MV-4-11 (cell line): ENCODE results near the gene PSG6.
"Not testable (repeated sequence)": the region's sequence is repeated elsewhere in the genome, so short reads cannot be mapped to it uniquely, and the experiment has no call there.

Experiments used
- DNase-seq: peaks from one replicate; lab custom pipeline; 2025; lab: John Stamatoyannopoulos, UW

Gene PSG6

DNA sequence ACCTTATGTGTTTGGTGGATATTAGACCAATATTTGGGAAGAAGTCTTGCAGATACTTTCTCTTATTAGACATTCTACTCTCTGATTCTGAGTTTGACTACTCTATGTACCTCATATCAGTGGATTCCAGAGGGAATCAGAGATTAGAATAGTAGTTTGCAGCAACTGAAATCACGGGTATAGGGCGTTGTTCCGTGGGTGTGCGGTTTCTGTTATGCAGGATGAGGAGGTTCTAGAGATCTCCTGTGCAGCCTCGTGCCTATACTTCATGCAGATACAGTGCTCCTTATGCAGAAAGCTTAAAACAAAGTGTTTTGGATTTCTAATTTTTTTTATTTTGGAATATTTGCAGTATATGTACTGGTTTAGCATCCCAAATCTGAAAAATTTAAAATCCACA, 6.0 kb downstream of the PSG6 start:
- DNase-seq, result not testable (repeated sequence)

DNA sequence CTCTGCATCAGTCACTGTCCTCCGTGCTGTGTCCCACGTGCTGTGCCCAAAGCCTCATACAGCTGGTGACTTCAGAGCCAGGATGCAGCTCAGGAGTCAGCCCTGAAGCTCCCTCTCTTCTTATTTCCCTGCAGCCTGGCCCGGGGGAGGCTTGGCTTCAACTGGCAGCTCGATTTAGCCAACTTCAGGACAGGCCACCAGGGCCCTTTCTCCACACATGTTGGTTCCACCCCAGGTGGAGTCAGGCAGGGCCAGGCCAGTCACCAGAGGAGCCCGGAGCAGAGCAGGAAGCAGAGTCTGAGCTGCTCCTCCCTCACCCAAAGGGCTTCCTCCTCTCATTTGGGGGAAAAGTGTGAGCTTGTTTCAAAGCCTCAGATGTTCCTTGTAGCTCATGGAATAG, 11.5 kb downstream of the PSG6 start:
- not testable (repeated sequence) for DNase-seq

DNA sequence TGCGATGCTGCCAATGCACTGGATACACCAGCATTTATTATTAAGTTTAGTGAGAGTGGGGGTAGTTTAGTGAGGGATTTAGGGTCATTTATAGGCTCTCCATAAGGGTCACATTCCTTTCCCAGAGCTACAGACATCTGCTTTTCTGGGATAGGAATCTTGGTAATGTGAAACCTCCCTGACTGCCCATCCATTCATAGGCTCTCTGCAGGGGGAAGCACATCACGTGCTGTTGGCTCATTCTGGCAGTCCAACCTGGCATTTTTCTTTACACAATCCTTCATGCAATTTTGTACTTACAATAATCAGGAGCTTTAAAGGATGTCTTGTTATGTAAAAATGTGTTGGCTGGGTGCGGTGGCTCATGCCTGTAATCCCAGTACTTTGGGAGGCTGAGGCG, 17.1 kb downstream of the PSG6 start:
- DNase-seq, result not testable (repeated sequence)

DNA sequence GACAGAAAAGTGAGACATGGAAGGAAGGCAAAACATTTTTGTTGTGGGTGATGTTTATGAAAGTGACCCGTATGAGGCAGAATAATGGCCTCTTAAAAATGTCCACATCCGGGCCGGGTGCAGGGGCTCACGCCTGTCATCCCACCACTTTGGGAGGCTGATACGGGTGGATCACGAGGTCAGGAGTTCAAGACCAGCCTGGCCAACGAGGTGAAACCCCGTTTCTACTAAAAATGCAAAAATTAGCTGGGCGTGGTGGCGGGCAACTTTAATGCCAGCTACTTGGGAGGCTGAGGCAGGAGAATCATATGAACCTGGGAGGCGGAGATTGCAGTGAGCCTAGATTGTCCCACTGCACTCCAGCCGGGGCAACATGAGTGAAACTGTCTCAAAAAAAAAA, 18.0 kb downstream of the PSG6 start:
- DNase-seq, result not testable (repeated sequence)

DNA sequence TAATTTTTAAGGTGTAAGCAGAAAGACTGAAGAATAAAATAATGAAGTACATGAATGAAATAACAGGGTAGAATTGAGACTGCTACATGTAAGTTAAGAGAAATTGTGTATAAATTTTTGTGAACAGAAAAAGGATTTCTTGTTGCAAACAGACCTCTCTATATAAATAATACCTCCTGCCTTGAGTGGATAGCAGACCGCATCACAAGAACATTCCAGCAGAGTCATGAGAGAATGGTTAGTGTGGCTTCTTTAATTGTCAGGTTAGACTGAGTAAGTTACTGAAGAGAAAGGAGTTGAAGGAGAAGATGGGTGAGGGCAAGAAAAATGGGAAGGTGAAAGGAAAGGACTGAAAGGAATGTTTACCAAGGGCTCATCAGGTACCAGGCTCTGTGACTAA, 18.6 kb downstream of the PSG6 start:
- DNase-seq, result not testable (repeated sequence)

DNA sequence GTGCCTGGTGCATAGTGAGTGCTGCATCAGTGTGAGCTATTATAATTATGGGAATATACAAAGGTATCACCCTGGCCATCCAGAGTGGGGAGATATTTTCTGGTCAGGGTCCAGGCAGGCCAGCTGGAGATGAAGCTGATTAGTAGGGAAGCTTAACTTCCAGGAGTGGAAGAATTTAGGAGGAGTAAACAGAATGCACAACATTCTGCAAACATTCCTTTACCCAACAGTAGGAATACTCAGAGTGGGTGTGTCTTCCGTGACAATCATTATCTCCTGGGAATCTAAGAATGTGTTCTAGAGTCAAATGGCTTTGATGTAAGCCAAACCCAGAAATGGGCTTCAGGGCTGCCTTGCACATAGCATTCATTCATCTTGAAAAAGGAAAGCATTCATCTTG, 19.0 kb downstream of the PSG6 start:
- DNase-seq, result not testable (repeated sequence)

DNA sequence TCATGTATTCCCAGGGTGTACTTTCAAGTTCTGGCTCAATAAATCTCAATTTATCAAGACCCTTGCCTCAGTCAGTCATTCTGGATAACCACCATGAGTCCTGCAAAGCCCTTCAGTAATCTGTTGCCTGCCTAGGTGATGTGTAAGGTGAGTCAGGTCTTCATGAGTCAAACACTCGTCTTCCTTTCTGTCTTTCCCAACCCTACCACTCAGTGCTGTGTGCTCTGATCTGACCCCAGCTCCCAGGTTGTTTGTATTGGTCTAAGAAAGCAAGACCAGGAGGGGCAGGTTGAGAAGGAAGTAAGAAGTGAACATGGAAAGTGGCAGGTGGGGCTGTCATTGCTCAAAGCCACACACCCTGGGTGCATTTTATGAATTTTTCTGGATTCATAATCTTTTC, 20.0 kb downstream of the PSG6 start:
- DNase-seq, result not testable (repeated sequence)

DNA sequence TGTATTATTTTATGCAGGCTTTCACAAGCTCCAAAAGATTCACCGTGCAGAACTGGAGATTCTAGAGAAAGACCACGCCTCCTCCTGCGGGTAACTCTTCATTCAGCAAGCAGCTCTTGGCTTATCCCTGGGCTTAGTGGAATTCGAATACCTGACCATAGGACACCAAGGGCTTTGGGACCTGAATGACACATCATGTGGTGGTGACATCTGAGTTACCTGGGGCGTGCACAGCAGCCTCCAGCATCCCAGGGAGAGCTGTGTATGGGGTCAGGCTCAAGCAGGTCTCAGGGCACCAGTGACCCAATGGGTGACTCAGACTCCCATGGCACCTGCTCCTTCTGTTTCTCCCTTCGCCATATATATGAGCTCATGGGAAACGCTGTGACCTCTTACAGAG, 27.2 kb downstream of the PSG6 start:
- not testable (repeated sequence) for DNase-seq

DNA sequence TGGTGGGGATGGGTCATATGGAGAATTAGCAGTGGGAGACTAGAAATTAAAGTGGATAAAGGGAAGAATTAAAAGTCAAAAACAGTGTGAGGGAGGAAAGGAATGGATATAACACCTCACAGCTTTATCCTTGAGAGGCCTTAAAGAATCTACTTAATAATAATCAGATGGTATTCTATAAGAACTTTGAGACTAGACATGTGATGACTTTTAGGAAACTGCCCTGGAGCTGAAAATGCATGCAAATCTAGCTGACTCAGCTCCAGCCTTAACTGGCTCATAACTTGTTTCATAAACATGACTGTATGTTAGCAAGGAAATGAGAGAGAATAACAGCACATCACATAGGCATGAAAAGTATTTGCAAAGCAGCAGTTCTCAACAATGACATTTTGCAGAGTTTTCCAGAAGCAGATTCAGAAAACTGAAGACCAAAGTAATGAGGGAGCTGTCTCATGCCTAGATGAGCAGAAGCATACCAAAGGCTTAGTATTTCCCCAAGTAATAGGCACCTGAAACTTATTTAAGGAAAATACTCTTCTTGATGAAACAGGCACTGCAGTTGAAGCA, 29.7 kb downstream of the PSG6 start:
- not testable (repeated sequence) for DNase-seq

DNA sequence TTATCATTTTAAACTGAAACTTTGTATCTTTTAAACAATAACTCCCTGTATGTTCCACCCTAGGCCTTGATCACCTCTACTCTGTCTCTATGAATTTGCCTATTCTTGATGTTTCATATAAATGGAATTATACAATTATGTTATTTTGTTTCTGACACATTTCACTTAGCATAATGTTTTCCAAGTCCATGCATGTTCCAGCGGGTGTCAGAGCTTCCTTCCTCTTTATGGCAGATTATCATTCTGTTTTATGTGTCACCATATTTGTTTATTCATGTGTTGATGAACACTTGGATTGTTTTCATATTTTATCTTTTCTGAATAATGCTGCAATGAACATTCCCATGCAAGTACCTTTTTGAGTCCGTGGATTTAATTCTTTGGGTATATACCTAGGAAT, 35.0 kb downstream of the PSG6 start:
- not testable (repeated sequence) for DNase-seq

DNA sequence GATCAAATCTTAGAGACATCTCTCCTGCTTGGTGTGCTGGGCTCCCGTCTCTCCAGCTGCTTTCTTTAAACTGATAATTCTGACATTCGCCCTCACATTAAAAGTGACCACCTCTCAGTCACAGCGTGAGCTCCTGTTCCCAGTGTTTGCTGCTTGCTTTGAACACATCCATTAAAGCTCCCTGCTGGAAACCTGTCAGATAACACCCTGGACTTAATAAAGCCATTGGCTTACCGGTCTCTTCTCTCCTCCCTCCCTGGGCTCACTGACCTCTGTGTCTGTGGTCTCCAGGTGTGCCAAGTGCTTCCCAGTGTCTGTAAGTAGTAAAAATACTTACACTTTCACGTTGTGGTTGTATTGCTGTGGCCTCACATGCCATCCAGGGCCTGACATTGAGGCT, 35.7 kb downstream of the PSG6 start:
- DNase-seq, result not testable (repeated sequence)

DNA sequence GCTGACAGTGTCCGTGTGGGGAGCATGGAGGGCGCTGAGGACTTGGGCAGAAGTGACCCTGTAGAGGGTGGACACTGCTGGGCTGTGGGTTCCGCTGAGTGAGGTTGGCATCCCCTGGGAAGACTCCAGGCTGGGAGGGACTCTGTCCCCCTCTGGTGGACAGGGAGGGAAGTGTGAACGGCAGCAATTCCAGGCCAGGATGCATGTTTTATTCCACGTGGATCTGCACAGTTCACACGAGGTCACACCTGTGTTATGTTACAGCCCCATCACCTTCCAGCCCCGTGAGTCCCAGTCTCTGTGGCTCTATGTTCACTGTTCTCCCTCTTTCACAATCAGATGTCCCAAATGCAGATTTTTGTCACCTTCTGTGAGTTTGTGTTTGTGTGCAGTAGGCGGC, 36.4 kb downstream of the PSG6 start:
- not testable (repeated sequence) for DNase-seq

DNA sequence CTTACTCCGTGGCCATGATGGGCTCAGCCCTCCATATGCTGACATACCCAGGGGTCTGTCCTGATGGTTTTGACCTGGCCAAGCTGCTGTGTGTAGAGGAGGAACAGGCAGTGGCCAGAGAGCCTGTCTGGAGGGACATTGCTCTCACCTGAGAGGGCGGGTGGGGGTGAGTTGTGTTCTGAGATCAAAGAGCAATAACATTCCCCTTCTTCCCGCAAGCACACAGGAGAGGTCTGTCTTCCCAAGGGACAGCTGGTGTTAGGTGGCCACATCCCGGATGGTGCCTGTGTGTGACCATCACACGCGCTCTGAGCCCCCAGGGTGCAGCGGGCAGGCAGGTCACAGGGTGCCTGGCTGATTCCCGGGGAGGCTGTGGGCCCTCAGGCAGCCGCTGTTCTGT, 37.1 kb downstream of the PSG6 start:
- DNase-seq, result not testable (repeated sequence)

DNA sequence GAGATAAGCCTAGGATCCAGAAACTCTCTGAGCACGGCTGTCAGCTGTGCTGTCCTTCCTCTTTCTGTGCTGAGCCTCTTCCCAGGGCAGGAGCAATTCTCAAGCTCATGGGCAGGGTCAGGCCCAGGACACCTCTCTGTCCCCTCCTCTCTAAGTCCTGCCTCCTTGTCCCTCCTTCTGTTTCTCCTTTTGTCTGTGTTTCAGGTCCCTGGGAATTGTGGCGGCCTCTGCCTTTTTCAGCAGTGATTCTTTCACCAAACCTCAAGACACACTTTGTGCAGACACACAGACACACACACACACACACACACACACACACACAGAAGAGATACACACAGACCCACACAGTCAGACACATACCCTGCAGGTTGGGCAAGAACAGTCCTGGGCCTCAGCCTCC, 38.1 kb downstream of the PSG6 start, which contains the start of gene PSG1:
TSS of gene PSG1 (minus strand) at position 101 of the 400 bp plus-strand sequence. CDS start 132 bp downstream, outside the sequence.
- no peak for DNase-seq

DNA sequence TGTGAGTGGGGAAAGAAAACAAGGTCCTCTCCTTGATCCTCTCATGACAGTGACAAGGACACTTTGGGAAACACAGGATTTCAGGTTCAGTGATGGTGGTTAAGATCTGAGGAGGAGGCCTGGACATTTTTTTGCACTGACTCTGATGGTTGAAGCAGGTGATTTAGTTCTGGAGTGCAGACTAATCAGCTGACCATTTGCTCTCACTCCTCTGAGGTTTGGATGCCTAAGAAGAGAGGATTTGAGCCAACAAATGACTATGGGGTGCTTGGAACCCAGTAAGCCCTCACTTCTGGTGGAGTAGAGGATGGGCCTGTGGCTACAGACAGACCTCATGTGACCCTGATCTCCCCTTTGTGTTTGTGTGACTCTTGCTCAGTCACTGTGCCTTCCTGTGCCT, 41.1 kb downstream of the PSG6 start:
- not testable (repeated sequence) for DNase-seq

DNA sequence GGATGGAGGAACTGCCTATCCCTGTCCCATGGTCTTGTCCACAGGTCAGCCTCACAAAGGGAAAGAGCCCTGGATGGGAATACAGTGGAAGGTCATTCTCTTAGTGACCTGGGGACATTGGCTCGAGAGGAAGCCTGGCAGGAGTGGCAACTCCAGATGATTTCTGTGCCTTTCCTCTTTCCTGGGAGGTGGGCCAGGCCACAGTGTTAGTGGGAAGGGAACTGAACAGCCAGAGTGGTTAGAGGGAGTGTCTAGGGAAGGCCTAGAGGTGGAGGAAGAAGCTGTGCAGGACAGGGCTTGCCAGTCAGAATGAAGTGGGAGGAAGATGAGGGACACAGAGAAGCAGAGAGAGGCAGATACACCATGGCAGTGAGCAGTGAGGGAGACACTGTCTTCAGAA, 41.8 kb downstream of the PSG6 start:
- DNase-seq, result not testable (repeated sequence)

DNA sequence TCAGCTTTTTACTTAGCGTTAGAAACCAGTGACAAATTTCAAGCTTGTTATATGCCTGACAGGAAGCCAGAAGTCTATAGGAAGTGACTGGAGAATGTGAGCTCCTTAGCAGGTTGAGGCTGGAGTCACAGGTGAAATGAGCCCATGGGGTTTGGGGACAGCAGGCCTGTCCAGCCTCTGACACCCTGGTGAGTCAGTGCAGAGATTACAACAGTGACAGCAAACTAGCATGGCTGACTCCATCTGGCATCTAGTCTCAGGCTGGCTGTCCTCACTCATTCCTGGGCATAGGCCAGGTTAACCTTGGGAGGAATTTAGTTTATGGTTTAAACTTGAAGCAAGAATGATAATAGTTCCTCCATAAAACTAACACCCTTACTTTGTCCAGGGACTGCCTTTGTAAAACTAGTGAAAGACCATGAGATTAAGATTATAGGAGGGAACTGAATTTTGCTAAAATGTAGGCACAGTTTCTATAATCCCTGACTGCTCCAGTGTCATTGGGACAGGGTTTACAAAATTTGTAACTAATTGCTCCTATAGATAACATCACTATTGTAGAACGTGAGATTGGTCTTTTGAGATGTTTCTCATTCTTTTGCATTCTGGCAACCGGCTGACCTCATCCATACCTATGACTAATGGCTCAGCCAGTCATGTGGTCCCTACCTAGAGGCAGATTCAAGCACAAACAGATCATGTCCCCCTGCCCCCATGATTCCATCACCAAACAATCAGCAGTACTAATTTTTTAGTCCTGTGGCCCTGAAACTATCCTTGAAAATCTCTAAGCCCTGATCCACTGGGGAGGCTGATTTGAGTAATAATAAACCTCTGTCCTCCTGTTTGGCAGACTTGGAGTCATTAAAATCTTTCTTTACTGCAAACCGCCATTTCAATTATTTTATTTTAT, 42.5 kb downstream of the PSG6 start:
- not testable (repeated sequence) for DNase-seq

DNA sequence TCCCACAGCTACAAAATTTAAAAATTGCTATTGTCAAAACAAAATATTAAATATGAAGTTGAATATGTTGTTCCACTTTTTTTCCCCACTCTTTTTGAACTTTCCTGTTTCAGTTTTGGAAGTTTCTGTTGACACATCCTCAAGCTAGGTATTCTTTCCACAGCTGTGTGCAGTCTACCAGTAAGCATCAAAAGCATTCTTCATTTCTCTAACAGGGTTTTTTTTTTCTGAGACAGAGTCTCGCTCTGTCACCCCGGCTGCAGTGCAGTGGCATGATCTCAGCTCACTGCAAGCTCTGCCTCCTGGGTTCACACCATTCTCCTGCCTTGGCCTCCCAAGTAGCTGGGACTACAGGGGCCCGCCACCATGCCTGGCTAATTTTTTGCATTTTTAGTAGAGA, 43.6 kb downstream of the PSG6 start:
- DNase-seq, result not testable (repeated sequence)

DNA sequence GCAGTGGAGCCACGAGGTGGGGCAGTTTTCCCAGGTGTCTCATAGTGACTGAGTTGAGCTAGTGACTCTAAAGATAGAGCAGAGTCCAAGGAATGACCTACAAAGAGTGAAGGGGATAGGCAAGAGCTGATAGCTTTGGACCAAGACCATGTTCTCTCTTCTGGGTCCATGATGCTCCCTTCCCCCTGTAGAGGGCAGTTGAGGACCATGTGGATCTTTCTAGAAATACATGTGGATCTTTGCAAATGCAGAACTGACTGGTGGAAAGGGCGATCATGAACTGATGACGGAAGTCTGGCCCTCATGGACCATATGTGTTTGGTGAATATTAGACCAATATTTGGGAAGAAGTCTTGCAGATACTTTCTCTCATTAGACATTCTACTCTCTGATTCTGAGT, 45.1 kb downstream of the PSG6 start:
- no peak for DNase-seq

DNA sequence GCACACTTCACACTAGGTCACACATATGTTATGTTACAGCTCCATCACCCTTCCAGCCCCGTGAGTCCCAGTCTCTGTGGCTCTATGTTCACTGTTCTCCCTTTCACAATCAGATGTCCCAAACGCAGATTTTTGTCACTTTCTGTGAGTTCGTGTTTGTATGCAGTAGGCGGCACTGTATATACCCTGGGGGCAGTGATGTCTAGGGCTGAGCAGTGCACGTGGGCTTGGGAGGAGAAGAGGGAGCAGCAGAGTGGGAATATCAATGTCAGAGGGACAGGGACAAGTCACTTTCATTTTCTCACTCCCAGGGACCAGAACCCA, 60.2 kb downstream of the PSG6 start:
- no peak for DNase-seq

DNA sequence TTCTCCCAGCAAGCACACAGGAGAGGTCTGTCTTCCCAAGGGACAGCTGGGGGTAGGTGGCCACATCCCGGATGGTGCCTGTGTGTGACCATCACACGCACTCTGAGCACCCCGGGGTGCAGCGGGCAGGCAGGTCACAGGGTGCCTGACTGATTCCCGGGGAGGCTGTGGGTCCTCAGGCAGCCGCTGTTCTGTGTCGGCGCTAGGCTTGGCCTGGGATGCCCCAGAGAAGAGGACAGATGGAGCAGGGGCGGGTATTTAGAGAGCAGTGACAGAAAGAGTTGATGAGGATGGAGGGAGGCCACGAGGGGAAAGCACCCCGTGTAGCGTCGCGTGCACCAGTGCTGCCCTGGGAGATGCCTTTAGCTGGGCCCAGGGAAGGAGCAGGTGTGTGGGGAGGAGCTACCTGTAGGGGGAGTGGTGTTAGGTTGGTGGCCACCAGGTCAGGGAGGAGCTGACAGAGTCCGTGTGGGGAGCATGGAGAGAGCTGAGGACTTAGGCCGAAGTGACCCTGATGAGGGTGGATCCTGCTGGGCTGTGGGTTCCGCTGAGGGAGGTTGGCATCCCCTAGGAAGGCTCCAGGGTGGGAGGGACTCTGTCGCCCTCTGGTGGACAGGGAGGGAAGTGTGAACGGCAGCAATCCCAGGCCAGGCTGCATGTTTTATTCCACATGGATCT, 60.7 kb downstream of the PSG6 start:
- not testable (repeated sequence) for DNase-seq

DNA sequence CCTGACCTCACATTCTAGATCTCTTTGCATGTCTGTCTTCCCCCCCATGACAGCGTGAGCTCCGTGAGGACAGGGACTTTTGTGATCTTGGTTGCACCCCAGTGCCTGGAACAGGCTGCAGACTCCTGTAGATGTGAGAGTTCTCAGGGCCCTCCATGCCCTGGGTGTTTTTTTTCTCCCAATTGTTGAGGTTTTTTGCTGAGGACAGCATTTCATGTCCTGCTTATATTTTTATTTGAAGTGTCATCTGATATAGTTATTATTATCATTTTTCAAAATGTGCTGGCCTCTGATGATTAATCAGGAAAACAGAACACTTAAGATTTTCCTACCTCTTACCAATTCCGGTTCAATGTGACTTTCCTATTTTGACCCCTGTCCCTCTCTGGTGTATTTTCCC, 62.9 kb downstream of the PSG6 start:
- DNase-seq, result not testable (repeated sequence)

DNA sequence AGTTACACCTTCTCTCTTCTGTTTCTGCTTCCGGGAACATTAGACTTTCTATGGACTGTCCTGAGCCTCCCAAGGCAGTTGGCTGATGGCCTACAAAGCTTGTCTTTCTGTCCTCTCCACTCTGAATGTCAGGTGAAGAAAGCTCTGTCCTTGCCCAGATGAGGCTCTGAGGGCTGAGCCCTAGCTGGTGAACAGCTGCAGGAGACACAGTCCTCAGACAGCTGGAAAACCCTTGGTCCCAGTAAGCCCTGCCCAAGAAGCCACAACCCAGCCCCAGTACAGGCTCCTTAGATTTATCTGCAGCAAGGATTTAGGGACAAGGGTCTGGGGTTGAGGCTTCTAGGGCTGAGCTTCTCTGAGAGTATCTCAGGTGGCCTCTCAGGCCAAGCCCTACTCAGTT, 64.5 kb downstream of the PSG6 start:
- DNase-seq, result not testable (repeated sequence)
